H9 (cell line): ENCODE results near the gene SZT2. TPM values are rescaled to one million over a fixed set of nuclear protein-coding genes. Genes with fewer than 3 reads are reported as not detected.

Experiments used
- DNase-seq: peaks from one replicate; pipeline ENCODE4 v3.0.0-alpha.2; 2017
- H2AFZ ChIP-seq: one replicate; pipeline ENCODE4 v1.6.1; 2013; ENCODE audit warnings: mild to moderate bottlenecking, low read length, control low read depth, moderate library complexity
- H2AK5ac ChIP-seq: 2 replicates; pipeline ENCODE4 v1.6.1; 2013; ENCODE audit warnings: low read length, control low read depth, mixed read lengths; ENCODE audit not compliant: insufficient read length
- H2BK120ac ChIP-seq: one replicate; pipeline ENCODE4 v1.6.1; 2013; ENCODE audit warnings: low read depth, mild to moderate bottlenecking, low read length, control low read depth, inconsistent platforms; ENCODE audit not compliant: poor library complexity, severe bottlenecking
- H2BK12ac ChIP-seq: 2 replicates; pipeline ENCODE4 v1.6.1; 2013; ENCODE audit warnings: low read length, control low read depth, mixed read lengths, low read depth; ENCODE audit not compliant: insufficient read length
- H2BK15ac ChIP-seq: 2 replicates; pipeline ENCODE4 v1.6.1; 2013; ENCODE audit warnings: low read depth, low read length, control low read depth
- H2BK20ac ChIP-seq: one replicate; pipeline ENCODE4 v1.6.1; 2013; ENCODE audit warnings: low read depth, mild to moderate bottlenecking, low read length, control low read depth, inconsistent platforms; ENCODE audit not compliant: poor library complexity, severe bottlenecking
- H2BK5ac ChIP-seq: 2 replicates; pipeline ENCODE4 v1.6.1; 2013; ENCODE audit warnings: low read length, control low read depth, mixed read lengths; ENCODE audit not compliant: insufficient read length
- H3K14ac ChIP-seq: 2 replicates; pipeline ENCODE4 v1.6.1; 2013; ENCODE audit warnings: low read length, control low read depth; ENCODE audit not compliant: insufficient read depth
- H3K18ac ChIP-seq: 2 replicates; pipeline ENCODE4 v1.6.1; 2013; ENCODE audit warnings: low read depth, mild to moderate bottlenecking, mixed read lengths, low read length, control low read depth; ENCODE audit not compliant: insufficient read length
- H3K23ac ChIP-seq: 2 replicates; pipeline ENCODE4 v1.6.1; 2013; ENCODE audit warnings: low read length, control low read depth, mixed read lengths, low read depth; ENCODE audit not compliant: insufficient read length
- H3K23me2 ChIP-seq: 2 replicates; pipeline ENCODE4 v1.6.1; 2013; ENCODE audit warnings: low read depth, mild to moderate bottlenecking, mixed read lengths, low read length, control low read depth; ENCODE audit not compliant: insufficient read length, poor library complexity, severe bottlenecking
- H3K27ac ChIP-seq: 2 replicates; pipeline ENCODE4 v1.5.1; 2013; ENCODE audit warnings: low read length, control low read depth, mixed read lengths, low read depth; ENCODE audit not compliant: insufficient read length
- H3K27me3 ChIP-seq: 2 replicates; pipeline ENCODE4 v1.6.1; 2013; ENCODE audit warnings: low read length, control low read depth, inconsistent platforms; ENCODE audit not compliant: insufficient read depth
- H3K4ac ChIP-seq: 2 replicates; pipeline ENCODE4 v1.6.1; 2013; ENCODE audit warnings: low read depth, mild to moderate bottlenecking, control low read depth, inconsistent platforms, low read length, moderate library complexity
- H3K4me1 ChIP-seq: 2 replicates; pipeline ENCODE4 v1.6.1; 2013; ENCODE audit warnings: low read length, control low read depth, inconsistent platforms; ENCODE audit not compliant: insufficient read depth
- H3K4me2 ChIP-seq: 2 replicates; pipeline ENCODE4 v1.6.1; 2013; ENCODE audit warnings: low read length, control low read depth, mixed read lengths; ENCODE audit not compliant: insufficient read length, insufficient read depth
- H3K56ac ChIP-seq: 2 replicates; pipeline ENCODE4 v1.6.1; 2013; ENCODE audit warnings: low read depth, mild to moderate bottlenecking, mixed read lengths, low read length, control low read depth; ENCODE audit not compliant: insufficient read length
- H3K79me1 ChIP-seq: 2 replicates; pipeline ENCODE4 v1.6.1; 2013; ENCODE audit warnings: low read depth, mild to moderate bottlenecking, moderate library complexity, low read length, control low read depth, inconsistent platforms; ENCODE audit not compliant: insufficient read depth, poor library complexity, severe bottlenecking
- H3K79me2 ChIP-seq: 2 replicates; pipeline ENCODE4 v1.6.1; 2013; ENCODE audit warnings: low read length, control low read depth, inconsistent platforms; ENCODE audit not compliant: insufficient read depth
- H3K9ac ChIP-seq: 2 replicates; pipeline ENCODE4 v1.6.1; 2013; ENCODE audit warnings: low read length, control low read depth, mixed read lengths; ENCODE audit not compliant: insufficient read length; ENCODE audit errors: extremely low read depth
- H3K9me3 ChIP-seq: one replicate; pipeline ENCODE4 v1.6.1; 2013; ENCODE audit warnings: low read depth, low read length, inconsistent platforms; ENCODE audit not compliant: control insufficient read depth
- H3T11ph ChIP-seq: one replicate; pipeline ENCODE4 v1.6.1; 2013; ENCODE audit warnings: mild to moderate bottlenecking, low read length, control low read depth, inconsistent platforms
- H4K20me1 ChIP-seq: one replicate; pipeline ENCODE4 v1.6.1; 2013; ENCODE audit not compliant: control insufficient read depth, insufficient read length, insufficient read depth
- H4K5ac ChIP-seq: 2 replicates; pipeline ENCODE4 v1.6.1; 2013; ENCODE audit warnings: low read depth, mild to moderate bottlenecking, mixed read lengths, low read length, control low read depth; ENCODE audit not compliant: insufficient read length
- H4K8ac ChIP-seq: replicated peaks from 2 replicates; pipeline ENCODE4 v1.6.1; 2013; ENCODE audit warnings: low read length, control low read depth, mixed read lengths, low read depth; ENCODE audit not compliant: insufficient read length
- H4K91ac ChIP-seq: 2 replicates; pipeline ENCODE4 v1.6.1; 2013; ENCODE audit warnings: low read depth, mild to moderate bottlenecking, moderate library complexity, mixed read lengths, low read length, control low read depth; ENCODE audit not compliant: insufficient read length
- H3K27ac Mint-ChIP-seq, 3 experiments: 2 replicates in 2 of 3; 3 replicates in 1 of 3; pipeline ENCODE4 v1.8.0; 2020 to 2021; ENCODE audit warnings: mixed read lengths in 3 of 3, mild to moderate bottlenecking in 1 of 3, moderate library complexity in 1 of 3
- H3K27me3 Mint-ChIP-seq: 2 replicates; pipeline ENCODE4 v1.8.0; 2021; ENCODE audit warnings: low read depth, mild to moderate bottlenecking, moderate library complexity, mixed read lengths
- H3K36me3 Mint-ChIP-seq, 3 experiments: 2 replicates in 2 of 3; 3 replicates in 1 of 3; pipeline ENCODE4 v1.8.0; 2020 to 2021; ENCODE audit warnings: low read depth in 3 of 3, mixed read lengths in 3 of 3; ENCODE audit not compliant: insufficient read depth in 1 of 3
- H3K4me1 Mint-ChIP-seq, 2 experiments: 2 replicates each; pipeline ENCODE4 v1.8.0; 2020; ENCODE audit warnings: mixed read lengths in 2 of 2
- H3K4me3 Mint-ChIP-seq, 2 experiments: 2 replicates in 1 of 2; 3 replicates in 1 of 2; pipeline ENCODE4 v1.8.0; 2020 to 2021; ENCODE audit warnings: mild to moderate bottlenecking in 2 of 2, mixed read lengths in 2 of 2, moderate library complexity in 1 of 2
- H3K9me3 Mint-ChIP-seq, 2 experiments: 2 replicates in 1 of 2; 3 replicates in 1 of 2; pipeline ENCODE4 v1.8.0; 2020; ENCODE audit warnings: mild to moderate bottlenecking in 2 of 2, mixed read lengths in 2 of 2, moderate library complexity in 1 of 2
- CTCF ChIP-seq: fragments of 200-600 bp; sonication (generic); conservative IDR thresholded peaks from 3 replicates; pipeline ENCODE4 v1.8.0; 2021; ENCODE audit warnings: antibody characterized with exemption, mild to moderate bottlenecking
- WGBS: extraction: QIAGEN DNeasy Blood & Tissue Kit; methylation state at CpG from one replicate; pipeline ENCODE4 v1.1.7; 2013; ENCODE audit warnings: missing lambda C conversion rate, low lambda C conversion rate, mixed read lengths; ENCODE audit not compliant: insufficient read length; ENCODE audit errors: extremely low coverage; 5-methylcytosine and 5-hydroxymethylcytosine counted together
- total RNA-seq: library from RNA; stranded (reverse); gene quantifications from 2 replicates; pipeline ENCODE4 v1.2.1, GENCODE V29; 2021

SZT2 gene
- total RNA-seq, 1 experiment from 2014 or later: 16.8 TPM

DNA sequence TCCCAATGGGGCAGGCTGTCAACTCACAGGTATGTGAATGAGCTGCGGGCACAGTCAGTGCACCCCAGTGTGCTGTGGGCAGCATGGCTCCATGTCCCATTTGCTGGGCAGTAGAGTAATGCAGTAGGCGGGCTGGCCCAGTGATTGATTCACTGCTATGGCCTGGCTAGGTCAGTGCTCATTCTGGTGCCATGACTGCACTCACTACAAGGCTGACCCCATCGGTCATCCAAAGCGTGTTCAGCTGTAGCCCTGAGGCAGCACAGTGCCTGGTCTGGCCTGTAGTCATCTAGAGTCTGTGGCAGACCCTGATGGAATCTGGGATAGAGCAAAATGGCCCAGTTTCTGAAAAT is 56.7 kb downstream of the SZT2 start:
- no peak overlapping the region for H4K5ac ChIP-seq
- Mint-ChIP-seq H3K4me3 (no peak overlapping the region; a peak in 1 of 5 replicates), H3K4me1 (peaks cover 0 to 4% of the 10 kb centered on the region in 2 experiments; a peak in 2 of 4 replicates), H3K36me3 (peaks cover 29 to 75% (median 64%) of the 10 kb centered on the region in 3 experiments; a peak in 6 of 7 replicates), H3K27ac (no peak overlapping the region), H3K9me3 (no peaks in the 10 kb centered on the region), H3K27me3 (no peaks in the 10 kb centered on the region)
- H3K18ac ChIP-seq: no peak overlapping the region
- no peak for TF ChIP-seq CTCF
- no peak overlapping the region for H2BK15ac ChIP-seq
- no peak overlapping the region for H3K4me2 ChIP-seq
- H2BK20ac ChIP-seq: no peak overlapping the region
- DNase-seq: peak; percentile 21
- H3K4ac ChIP-seq: no peak overlapping the region
- no peaks in the 10 kb centered on the region for H3K9me3 ChIP-seq
- H2BK120ac ChIP-seq: no peak overlapping the region
- no peak overlapping the region for H3T11ph ChIP-seq
- no peaks in the 10 kb centered on the region for H3K4me1 ChIP-seq
- H2BK5ac ChIP-seq: no peak overlapping the region
- H3K23me2 ChIP-seq: no peaks in the 10 kb centered on the region
- no peaks in the 10 kb centered on the region for H3K27me3 ChIP-seq
- no peak overlapping the region for H3K27ac ChIP-seq
- H2BK12ac ChIP-seq: no peak overlapping the region
- H3K14ac ChIP-seq: no peak overlapping the region
- H4K8ac ChIP-seq: no peak overlapping the region
- H4K91ac ChIP-seq: no peak overlapping the region
- H4K20me1 ChIP-seq: no peaks in the 10 kb centered on the region
- H2AK5ac ChIP-seq: no peak overlapping the region
- no peaks in the 10 kb centered on the region for H3K79me1 ChIP-seq
- no peaks in the 10 kb centered on the region for H3K79me2 ChIP-seq
- H2AFZ ChIP-seq: no peak overlapping the region
- no CpG with 5 or more reads among the region's 4 CpGs for WGBS
- no peak overlapping the region for H3K56ac ChIP-seq
- H3K9ac ChIP-seq: no peak overlapping the region
- H3K23ac ChIP-seq: no peak overlapping the region
